Tibial nerve (tissue), 3 donors: ENCODE results near the gene ZFYVE26.

ENCODE experiments used
- CTCF ChIP-seq, 5 experiments: fragments of 200-600 bp in 3 of 5; fragments of 450-650 bp in 2 of 5; sonication (generic) in 3 of 5; IDR thresholded peaks; one replicate each; pipeline ENCODE4 v1.5.1; 2016 to 2019; ENCODE audit warnings: antibody characterized with exemption in 5 of 5, mild to moderate bottlenecking in 3 of 5, moderate library complexity in 2 of 5
- POLR2A ChIP-seq, 2 donors: fragments of 450-650 bp; IDR thresholded peaks; one replicate each; pipeline ENCODE4 v1.6.1; 2017; ENCODE audit warnings: antibody characterized with exemption in 2 of 2, mild to moderate bottlenecking in 2 of 2, moderate library complexity in 2 of 2

GRCh38 chr14:67705211-67705610 lies 111.2 kb downstream of the ZFYVE26 start:
- no peak for TF ChIP-seq CTCF (IDR thresholded peaks at IDR 0.05)
- no peak for TF ChIP-seq POLR2A (IDR thresholded peaks at IDR 0.05)
